Right atrium auricular region (tissue), 2 donors: ENCODE data around the gene CLEC16A. TPM values are rescaled to one million over a fixed set of nuclear protein-coding genes. Genes with fewer than 3 reads are reported as not detected.

Experiments
- DNase-seq: peaks from one replicate; pipeline ENCODE4 v3.0.0-alpha.2; 2019; ENCODE audit warnings: low spot score
- H3K27ac ChIP-seq, 2 donors: fragments of 200-600 bp; sonication (generic); 1 replicate in 1 of 2; 2 replicates in 1 of 2; pipeline ENCODE4 v1.5.1; 2016 to 2019
- H3K27me3 ChIP-seq, 2 donors: fragments of 200-600 bp; sonication (generic); one replicate each; pipeline versions ENCODE4 v1.5.1 to v1.6.0; 2017 to 2019
- H3K36me3 ChIP-seq: fragments of 200-600 bp; sonication (generic); one replicate; pipeline ENCODE4 v1.5.1; 2016
- H3K4me1 ChIP-seq, 2 donors: fragments of 200-600 bp; sonication (generic); one replicate each; pipeline versions ENCODE4 v1.5.1 to v1.6.0; 2017 to 2019
- H3K4me3 ChIP-seq, 2 donors: fragments of 200-600 bp; sonication (generic); 1 replicate in 1 of 2; 2 replicates in 1 of 2; pipeline ENCODE4 v1.5.1; 2017 to 2019; ENCODE audit warnings: mild to moderate bottlenecking in 1 of 2, moderate library complexity in 1 of 2
- H3K9me3 ChIP-seq, 2 donors: fragments of 200-600 bp; sonication (generic); one replicate each; pipeline ENCODE4 v1.5.1; 2019
- total RNA-seq, 2 donors: library from RNA; depleted of rRNA; stranded (reverse); fragments of >200 nt; gene quantifications; one replicate each; pipeline ENCODE4 v1.1.0, GENCODE V29; 2016
- TF ChIP-seq, protein P1 (sequence below), 2 donors: fragments of 200-600 bp; sonication (generic); IDR thresholded peaks; one replicate each; pipeline ENCODE4 v1.5.1; 2019; ENCODE audit warnings: antibody characterized with exemption in 2 of 2

The CLEC16A gene
- total RNA-seq, 2 donors from 2014 or later: 24.1 to 49.0 TPM

DNA sequence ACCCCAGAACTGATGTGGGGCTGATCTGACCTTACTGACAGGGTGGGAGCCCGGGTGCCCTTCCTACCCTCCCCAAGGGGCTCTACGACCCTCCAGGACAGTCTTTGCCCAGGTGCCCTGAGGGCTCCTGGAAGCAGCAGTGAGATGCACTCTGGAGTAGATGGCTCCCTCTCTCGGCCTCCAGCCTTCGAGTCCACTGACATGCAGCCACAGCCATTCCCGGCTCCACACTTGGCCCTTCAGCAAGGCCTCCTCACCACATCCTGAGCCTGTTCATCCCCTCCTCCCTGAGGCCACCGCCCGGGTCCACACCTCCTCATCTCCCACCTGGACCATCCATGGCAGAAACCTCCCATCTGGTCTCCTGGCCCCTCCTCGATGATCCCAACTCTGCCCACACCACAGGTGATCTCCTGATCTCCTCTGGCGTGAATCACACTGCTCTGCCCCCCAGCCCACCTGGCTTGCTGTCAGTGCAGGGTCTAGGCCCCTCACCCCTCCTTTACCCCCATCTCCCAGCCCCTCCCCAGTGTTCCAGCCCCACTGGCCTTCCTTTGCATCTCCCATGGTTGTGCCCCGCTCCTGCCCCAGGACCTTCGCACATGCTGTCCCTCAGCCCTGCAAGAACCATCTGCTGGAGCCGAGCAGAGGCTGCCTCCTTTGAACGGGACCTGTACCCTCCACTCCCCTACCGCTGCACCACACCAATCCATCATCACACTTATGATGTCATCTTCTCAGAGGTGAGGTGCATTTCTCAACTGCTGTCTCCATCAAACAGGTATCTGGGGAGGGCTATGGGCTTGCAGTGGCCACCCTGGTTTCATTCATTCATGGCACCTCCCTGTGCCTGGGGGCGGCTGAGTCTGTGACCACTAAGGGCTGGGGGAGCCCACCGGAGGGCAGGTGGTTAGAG, 267.0 kb downstream of the CLEC16A start:
- H3K27ac ChIP-seq: no peak overlapping the region
- no peaks in the 10 kb centered on the region for H3K27me3 ChIP-seq
- TF ChIP-seq, protein P1, sequence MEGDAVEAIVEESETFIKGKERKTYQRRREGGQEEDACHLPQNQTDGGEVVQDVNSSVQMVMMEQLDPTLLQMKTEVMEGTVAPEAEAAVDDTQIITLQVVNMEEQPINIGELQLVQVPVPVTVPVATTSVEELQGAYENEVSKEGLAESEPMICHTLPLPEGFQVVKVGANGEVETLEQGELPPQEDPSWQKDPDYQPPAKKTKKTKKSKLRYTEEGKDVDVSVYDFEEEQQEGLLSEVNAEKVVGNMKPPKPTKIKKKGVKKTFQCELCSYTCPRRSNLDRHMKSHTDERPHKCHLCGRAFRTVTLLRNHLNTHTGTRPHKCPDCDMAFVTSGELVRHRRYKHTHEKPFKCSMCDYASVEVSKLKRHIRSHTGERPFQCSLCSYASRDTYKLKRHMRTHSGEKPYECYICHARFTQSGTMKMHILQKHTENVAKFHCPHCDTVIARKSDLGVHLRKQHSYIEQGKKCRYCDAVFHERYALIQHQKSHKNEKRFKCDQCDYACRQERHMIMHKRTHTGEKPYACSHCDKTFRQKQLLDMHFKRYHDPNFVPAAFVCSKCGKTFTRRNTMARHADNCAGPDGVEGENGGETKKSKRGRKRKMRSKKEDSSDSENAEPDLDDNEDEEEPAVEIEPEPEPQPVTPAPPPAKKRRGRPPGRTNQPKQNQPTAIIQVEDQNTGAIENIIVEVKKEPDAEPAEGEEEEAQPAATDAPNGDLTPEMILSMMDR (IDR thresholded peaks at IDR 0.05): no peak
- H3K4me1 ChIP-seq: peaks cover 0 to 16% of the 10 kb centered on the region in 2 donors
- peaks cover 0 to 13% of the 10 kb centered on the region in 2 donors for H3K9me3 ChIP-seq
- no peaks in the 10 kb centered on the region for H3K36me3 ChIP-seq
- no peak for DNase-seq
- H3K4me3 ChIP-seq: no peak overlapping the region

DNA sequence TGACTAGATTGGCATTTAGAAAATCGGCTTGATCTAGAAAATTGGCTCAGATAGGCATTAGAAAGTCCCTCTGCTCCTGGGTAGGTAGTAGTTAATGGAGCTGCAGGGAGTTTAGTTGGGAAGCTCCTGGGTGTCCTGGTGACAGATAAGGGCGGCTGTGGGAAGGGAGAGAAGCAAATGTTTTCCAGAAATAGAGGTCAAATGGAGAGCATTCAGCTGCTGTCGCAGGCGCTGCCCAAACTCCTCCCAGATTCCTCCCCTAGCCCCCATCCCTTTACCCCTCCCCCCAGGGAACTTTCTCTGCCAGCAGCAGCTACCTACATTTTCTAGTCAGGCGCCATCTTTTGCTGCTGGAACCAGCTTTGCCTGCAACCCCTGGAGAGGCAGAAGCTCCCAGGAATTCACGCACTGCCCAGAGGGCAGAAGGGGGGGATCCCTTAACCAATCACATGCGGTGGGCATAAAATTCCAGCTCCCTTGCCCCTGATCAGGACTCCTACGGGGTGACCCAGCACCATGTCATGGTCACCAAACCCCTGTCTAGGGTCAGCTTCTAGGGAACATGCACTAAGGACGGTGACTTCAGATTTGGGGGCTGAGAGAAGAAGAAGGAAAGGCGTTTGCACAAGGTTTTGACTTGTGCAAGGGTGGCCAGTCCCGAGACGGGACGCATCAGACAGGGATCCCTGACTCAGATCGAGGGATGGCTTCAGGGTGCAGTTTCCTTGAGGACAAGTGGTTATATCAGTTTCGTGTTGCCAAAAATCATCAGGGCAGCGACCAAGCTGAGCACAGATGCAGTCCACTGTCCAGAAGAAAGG, 267.8 kb downstream of the CLEC16A start:
- TF ChIP-seq, protein P1 (IDR thresholded peaks at IDR 0.05): no peak
- DNase-seq: no peak
- no peaks in the 10 kb centered on the region for H3K27me3 ChIP-seq

DNA sequence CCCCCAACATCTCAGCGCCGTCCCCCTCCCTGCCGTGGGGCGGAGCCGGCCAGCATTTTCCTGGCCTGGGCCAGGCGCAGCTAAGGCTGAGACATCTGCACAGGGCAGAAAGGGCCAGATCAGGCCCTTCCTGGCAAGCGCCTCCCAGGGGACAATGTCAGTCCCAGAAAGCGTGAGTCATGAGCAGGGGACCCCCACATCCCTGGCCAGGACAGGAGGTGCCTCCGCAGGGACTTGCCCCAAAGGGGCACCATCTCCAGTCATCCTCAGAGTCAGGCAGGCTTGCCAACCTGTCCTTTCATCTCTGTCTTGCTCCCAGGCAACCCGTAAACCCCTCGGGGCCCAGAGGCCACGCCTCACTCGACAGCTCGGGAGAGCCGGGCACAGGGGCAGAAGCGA, 268.4 kb downstream of the CLEC16A start:
- H3K27ac ChIP-seq: no peak overlapping the region
- H3K4me3 ChIP-seq: no peak overlapping the region
- peaks cover 0 to 18% of the 10 kb centered on the region in 2 donors for H3K9me3 ChIP-seq
- no peaks in the 10 kb centered on the region for H3K27me3 ChIP-seq
- TF ChIP-seq, protein P1 (IDR thresholded peaks at IDR 0.05): no peak
- DNase-seq: no peak
- no peaks in the 10 kb centered on the region for H3K36me3 ChIP-seq
- peaks cover 0 to 16% of the 10 kb centered on the region in 2 donors for H3K4me1 ChIP-seq

More for the DNA sequence above, 267.8 kb downstream of the CLEC16A start:
- Histone ChIP-seq H3K27ac (no peak overlapping the region), H3K9me3 (peaks cover 0 to 18% of the 10 kb centered on the region in 2 donors), H3K4me3 (no peak overlapping the region), H3K36me3 (no peaks in the 10 kb centered on the region), H3K4me1 (peaks cover 0 to 16% of the 10 kb centered on the region in 2 donors)

DNA sequence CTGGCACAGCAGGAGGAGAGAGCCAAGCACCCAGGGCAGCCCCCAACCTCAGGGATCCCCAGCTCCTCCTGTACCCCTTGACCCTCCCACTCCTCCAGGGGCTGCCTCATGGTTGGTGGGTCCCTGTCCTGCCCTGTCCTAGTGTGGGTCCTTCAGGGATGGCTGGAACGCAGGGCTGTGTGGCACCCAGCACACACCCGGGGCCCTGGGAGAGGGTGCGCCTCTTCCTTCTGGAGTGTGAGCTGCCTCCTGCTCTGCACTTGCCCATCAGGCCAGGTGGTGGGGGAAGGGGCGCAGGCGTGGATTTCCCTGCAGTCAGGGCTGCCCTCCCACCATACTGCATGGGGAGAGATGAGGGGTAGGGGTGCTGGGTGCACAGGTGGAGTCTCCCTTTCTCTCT, 269.0 kb downstream of the CLEC16A start:
- H3K27ac ChIP-seq: no peak overlapping the region
- TF ChIP-seq, protein P1 (IDR thresholded peaks at IDR 0.05): no peak

DNA sequence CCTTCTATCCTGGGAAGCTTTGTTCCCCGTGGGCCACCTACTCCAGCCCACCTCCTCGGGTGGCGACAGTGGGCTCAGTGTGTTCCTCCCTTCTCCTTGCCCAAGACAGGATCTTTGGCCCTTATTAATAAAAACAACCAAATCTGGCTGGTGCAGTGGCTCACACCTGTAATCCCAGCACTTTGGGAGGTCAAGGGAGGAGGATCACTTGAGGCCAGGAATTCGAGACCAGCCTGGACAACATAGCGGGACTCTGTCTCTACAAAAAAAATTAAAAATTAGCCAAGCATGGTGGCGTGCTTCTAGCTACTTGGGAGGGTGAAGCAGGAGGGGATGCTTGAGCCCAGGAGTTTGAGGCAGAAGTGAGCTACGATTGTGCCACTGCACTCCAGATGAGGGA, 269.4 kb downstream of the CLEC16A start:
- Histone ChIP-seq H3K36me3 (no peaks in the 10 kb centered on the region), H3K4me1 (peaks cover 0 to 16% of the 10 kb centered on the region in 2 donors), H3K4me3 (no peak overlapping the region), H3K27ac (no peak overlapping the region), H3K27me3 (no peaks in the 10 kb centered on the region), H3K9me3 (peaks cover 0 to 27% of the 10 kb centered on the region in 2 donors)
- DNase-seq: no peak
- TF ChIP-seq, protein P1 (IDR thresholded peaks at IDR 0.05): no peak

More for the DNA sequence above, 269.0 kb downstream of the CLEC16A start:
- Histone ChIP-seq H3K27me3 (no peaks in the 10 kb centered on the region), H3K4me1 (peaks cover 0 to 16% of the 10 kb centered on the region in 2 donors), H3K36me3 (no peaks in the 10 kb centered on the region), H3K4me3 (no peak overlapping the region), H3K9me3 (peaks cover 0 to 22% of the 10 kb centered on the region in 2 donors)
- no peak for DNase-seq
